A549 (cell line): ENCODE data around the gene DDX3X. TPM values are rescaled to one million over a fixed set of nuclear protein-coding genes. Genes with fewer than 3 reads are reported as not detected.
"Not testable (repeated sequence)": the region's sequence is repeated elsewhere in the genome, so short reads cannot be mapped to it uniquely, and the experiment has no call there.

Experiments used
- ATAC-seq, 2 experiments: fragments of 200-7000 bp in 1 of 2; fragments of >200 bp in 1 of 2; cut with Nextera tagmentation in 1 of 2; cut with Tn5 transposase in 1 of 2; 3 replicates each; pipeline versions ENCODE4 v1.8.0 to v1.9.1; 2018 to 2020; ENCODE audit warnings: mild to moderate bottlenecking in 1 of 2, moderate library complexity in 1 of 2
- CTCF ChIA-PET: fragments of 300-600 bp; sonication (Branson Sonifier 250); formaldehyde crosslinking; extraction: SDS; loops from one replicate; lab custom pipeline; 2021; ENCODE audit warnings: antibody characterized with exemption, inconsistent platforms; lab: Yijun Ruan, JAX
- POLR2A ChIA-PET: fragments of 350-600 bp; formaldehyde crosslinking; extraction: SDS; loops from one replicate; lab custom pipeline; 2021; ENCODE audit warnings: antibody characterized with exemption, inconsistent platforms; lab: Yijun Ruan, JAX
- DNase-seq, 2 experiments: peaks; one replicate each; pipeline versions ENCODE4 v3.0.0 to v3.0.0-alpha.2; 2011 to 2016; ENCODE audit warnings: low read depth in 1 of 2, low spot score in 1 of 2
- FAIRE-seq: peaks from 2 replicates; lab custom pipeline; 2011; peaks lifted over from hg19 to GRCh38; lab: Jason Lieb, UNC
- H3K27ac ChIP-seq, 2 experiments: fragments of >200 bp; sonication (Bioruptor Twin); formaldehyde crosslinking; 3 replicates each; pipeline ENCODE4 v1.5.1; 2016 to 2017
- H3K4me1 ChIP-seq: fragments of >200 bp; sonication (Bioruptor Twin); formaldehyde crosslinking; 3 replicates; pipeline ENCODE4 v1.6.1; 2016
- H3K4me2 ChIP-seq: fragments of >200 bp; sonication (Bioruptor Twin); formaldehyde crosslinking; 3 replicates; pipeline ENCODE4 v1.6.1; 2016
- H3K4me3 ChIP-seq: fragments of >200 bp; sonication (Bioruptor Twin); formaldehyde crosslinking; 3 replicates; pipeline ENCODE4 v1.5.1; 2016
- H3K9me3 ChIP-seq: fragments of >200 bp; sonication (Bioruptor Twin); formaldehyde crosslinking; 3 replicates; pipeline ENCODE4 v1.6.1; 2016
- CBX8 ChIP-seq: fragments of 200-600 bp; sonication (generic); IDR thresholded peaks from 2 replicates; pipeline ENCODE4 v1.6.1; 2016
- CEBPB ChIP-seq, 2 experiments: fragments of >200 bp in 1 of 2; sonication (Bioruptor Twin) in 1 of 2; formaldehyde crosslinking in 1 of 2; IDR thresholded peaks; 2 replicates each; pipeline ENCODE4 v1.6.1; 2012 to 2016
- CHD2 ChIP-seq: fragments of 150-350 bp; IDR thresholded peaks from 2 replicates; pipeline ENCODE4 v1.6.1; 2014; ENCODE audit warnings: low read length; ENCODE audit not compliant: partially characterized antibody
- EHF ChIP-seq: fragments of 250-450 bp; sonication (Bioruptor Pico); IDR thresholded peaks from 2 replicates; pipeline ENCODE4 v1.5.0; 2020; ENCODE audit warnings: mild to moderate bottlenecking
- ESRRA ChIP-seq: fragments of 150-350 bp; IDR thresholded peaks from 2 replicates; pipeline ENCODE4 v1.6.1; 2014; ENCODE audit warnings: mild to moderate bottlenecking, low read length, borderline replicate concordance
- FOSL2 ChIP-seq, 2 experiments: fragments of 450-650 bp in 1 of 2; fragments of >200 bp in 1 of 2; sonication (Bioruptor Twin) in 1 of 2; formaldehyde crosslinking; IDR thresholded peaks; 2 replicates each; pipeline versions ENCODE4 v1.5.0 to v1.6.1; 2016 to 2020; ENCODE audit warnings: mild to moderate bottlenecking in 1 of 2, moderate library complexity in 1 of 2
- GATA3 ChIP-seq: IDR thresholded peaks from 2 replicates; pipeline ENCODE4 v1.6.1; 2012; ENCODE audit warnings: borderline replicate concordance
- HEYL ChIP-seq: fragments of 250-450 bp; sonication (Bioruptor Pico); IDR thresholded peaks from 2 replicates; pipeline ENCODE4 v1.8.0; 2021; ENCODE audit warnings: mild to moderate bottlenecking, moderate library complexity
- HOXB13 ChIP-seq: fragments of 250-450 bp; sonication (Bioruptor Pico); IDR thresholded peaks from 2 replicates; pipeline ENCODE4 v1.5.0; 2020; ENCODE audit warnings: low read depth, mild to moderate bottlenecking, moderate library complexity
- JUN ChIP-seq, 2 experiments: fragments of >200 bp; sonication (Bioruptor Twin); formaldehyde crosslinking; IDR thresholded peaks; 2 replicates in 1 of 2; 3 replicates in 1 of 2; pipeline ENCODE4 v1.6.1; 2016 to 2017
- KDM5A ChIP-seq: fragments of 200-600 bp; sonication (generic); IDR thresholded peaks from 2 replicates; pipeline ENCODE4 v1.6.1; 2016; ENCODE audit warnings: antibody characterized with exemption, mild to moderate bottlenecking
- MAZ ChIP-seq: fragments of 150-350 bp; IDR thresholded peaks from 2 replicates; pipeline ENCODE4 v1.6.1; 2014; ENCODE audit warnings: antibody characterized with exemption, low read depth, low read length, borderline replicate concordance
- PHF8 ChIP-seq: fragments of 200-600 bp; sonication (generic); IDR thresholded peaks from 2 replicates; pipeline ENCODE4 v1.6.1; 2016; ENCODE audit warnings: low read depth, mild to moderate bottlenecking, antibody characterized with exemption, moderate library complexity, borderline replicate concordance
- POLR2A ChIP-seq: IDR thresholded peaks from 2 replicates; pipeline ENCODE4 v1.6.1; 2012; ENCODE audit warnings: mild to moderate bottlenecking, low read length
- POLR2AphosphoS2 ChIP-seq: conservative IDR thresholded peaks from 2 replicates; pipeline ENCODE4 v1.6.1; 2012; ENCODE audit warnings: low read length, improper control_type of control experiment, inconsistent platforms
- TFCP2L1 ChIP-seq: fragments of 250-450 bp; sonication (Bioruptor Pico); IDR thresholded peaks from 2 replicates; pipeline ENCODE4 v1.5.0; 2021; ENCODE audit warnings: mild to moderate bottlenecking
- ZFP36 ChIP-seq: fragments of 450-650 bp; IDR thresholded peaks from 2 replicates; pipeline ENCODE4 v1.6.1; 2014; ENCODE audit warnings: borderline replicate concordance; ENCODE audit not compliant: partially characterized antibody
- WGBS: methylation state at CpG from one replicate; pipeline ENCODE4 v1.1.6; 2017; ENCODE audit errors: missing lambda C conversion rate; 5-methylcytosine and 5-hydroxymethylcytosine counted together
- polyA minus RNA-seq: library from RNA; depleted of rRNA, polyadenylated mRNA; stranded (reverse); fragments of >200 nt; gene quantifications from 2 replicates; pipeline ENCODE4 v1.2.3, GENCODE V29; 2011; rRNA and poly(A)+ RNA removed
- polyA plus RNA-seq, 4 experiments: library from polyadenylated mRNA; depleted of rRNA in 3 of 4; stranded (reverse); fragments of >200 nt; fragmentation: RNase III in 1 of 4; extraction: RNeasy Plus Mini Kit Qiagen cat#74134 plus additional on column Dnase treatment in 1 of 4; gene quantifications; 2 replicates in 3 of 4; 3 replicates in 1 of 4; pipeline ENCODE4 v1.2.3, GENCODE V29; 2011 to 2017
- TF ChIP-seq, protein P1 (sequence below): IDR thresholded peaks from 2 replicates; pipeline ENCODE4 v1.6.1; 2012; ENCODE audit warnings: low read depth, borderline replicate concordance
- TF ChIP-seq, protein P2 (sequence below): fragments of 200-600 bp; sonication (generic); IDR thresholded peaks from 2 replicates; pipeline ENCODE4 v1.6.1; 2016; ENCODE audit warnings: antibody characterized with exemption, mild to moderate bottlenecking, moderate library complexity
- TF ChIP-seq, protein P3 (sequence below): IDR thresholded peaks from 2 replicates; pipeline ENCODE4 v1.6.1; 2012
- TF ChIP-seq, protein P4 (sequence below): fragments of 250-450 bp; sonication (Bioruptor Pico); IDR thresholded peaks from 2 replicates; pipeline ENCODE4 v1.5.0; 2021; ENCODE audit warnings: mild to moderate bottlenecking, moderate library complexity, borderline replicate concordance
- TF ChIP-seq, protein P5 (sequence below): fragments of >200 bp; sonication (Bioruptor Twin); formaldehyde crosslinking; IDR thresholded peaks from 3 replicates; pipeline ENCODE4 v1.6.1; 2016

Gene DDX3X
- polyA plus RNA-seq (2011; rRNA removed) (187 and 216 TPM in 2 replicates), polyA plus RNA-seq (2017; fragmentation: RNase III; extraction: RNeasy Plus Mini Kit Qiagen cat#74134 plus additional on column Dnase treatment) (341 to 390 TPM (median 371 TPM) in 3 replicates), polyA minus RNA-seq (205 and 251 TPM in 2 replicates)
- polyA plus RNA-seq (2012; cell fraction: cytosol; rRNA removed) = 32.5 and 46.8 TPM in 2 replicates
- 36.6 and 60.0 TPM in 2 replicates for polyA plus RNA-seq (2012; cell fraction: nucleus; rRNA removed)

DNA sequence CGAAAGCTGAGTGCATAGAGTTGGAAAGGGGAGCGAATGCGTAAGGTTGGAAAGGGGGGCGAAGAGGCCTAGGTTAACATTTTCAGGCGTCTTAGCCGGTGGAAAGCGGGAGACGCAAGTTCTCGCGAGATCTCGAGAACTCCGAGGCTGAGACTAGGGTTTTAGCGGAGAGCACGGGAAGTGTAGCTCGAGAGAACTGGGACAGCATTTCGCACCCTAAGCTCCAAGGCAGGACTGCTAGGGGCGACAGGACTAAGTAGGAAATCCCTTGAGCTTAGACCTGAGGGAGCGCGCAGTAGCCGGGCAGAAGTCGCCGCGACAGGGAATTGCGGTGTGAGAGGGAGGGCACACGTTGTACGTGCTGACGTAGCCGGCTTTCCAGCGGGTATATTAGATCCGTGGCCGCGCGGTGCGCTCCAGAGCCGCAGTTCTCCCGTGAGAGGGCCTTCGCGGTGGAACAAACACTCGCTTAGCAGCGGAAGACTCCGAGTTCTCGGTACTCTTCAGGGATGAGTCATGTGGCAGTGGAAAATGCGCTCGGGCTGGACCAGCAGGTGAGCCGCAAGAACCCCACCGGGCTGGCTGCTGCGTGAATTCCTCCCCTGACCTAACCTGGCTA is at the start of gene DDX3X:
Gene DDX3X (plus strand): TSS at position 419 of the 619 bp plus-strand sequence. CDS start 91 bp downstream, at position 510.
- TF ChIP-seq FOSL2 (IDR thresholded peaks at IDR 0.05) = no peak
- TF ChIP-seq FOSL2 (CRISPR knock-in tag; IDR thresholded peaks at IDR 0.05) = peak; percentile 83
- TF ChIP-seq, protein P1, sequence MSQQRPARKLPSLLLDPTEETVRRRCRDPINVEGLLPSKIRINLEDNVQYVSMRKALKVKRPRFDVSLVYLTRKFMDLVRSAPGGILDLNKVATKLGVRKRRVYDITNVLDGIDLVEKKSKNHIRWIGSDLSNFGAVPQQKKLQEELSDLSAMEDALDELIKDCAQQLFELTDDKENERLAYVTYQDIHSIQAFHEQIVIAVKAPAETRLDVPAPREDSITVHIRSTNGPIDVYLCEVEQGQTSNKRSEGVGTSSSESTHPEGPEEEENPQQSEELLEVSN = peak; percentile 85; the same call in 1 of the 2 replicates
- TF ChIP-seq POLR2AphosphoS2 = no peak
- no peak for TF ChIP-seq HOXB13
- no peak for TF ChIP-seq MAZ
- TF ChIP-seq CBX8 = no peak
- peak; percentile 99 for TF ChIP-seq POLR2A
- TF ChIP-seq, protein P2, sequence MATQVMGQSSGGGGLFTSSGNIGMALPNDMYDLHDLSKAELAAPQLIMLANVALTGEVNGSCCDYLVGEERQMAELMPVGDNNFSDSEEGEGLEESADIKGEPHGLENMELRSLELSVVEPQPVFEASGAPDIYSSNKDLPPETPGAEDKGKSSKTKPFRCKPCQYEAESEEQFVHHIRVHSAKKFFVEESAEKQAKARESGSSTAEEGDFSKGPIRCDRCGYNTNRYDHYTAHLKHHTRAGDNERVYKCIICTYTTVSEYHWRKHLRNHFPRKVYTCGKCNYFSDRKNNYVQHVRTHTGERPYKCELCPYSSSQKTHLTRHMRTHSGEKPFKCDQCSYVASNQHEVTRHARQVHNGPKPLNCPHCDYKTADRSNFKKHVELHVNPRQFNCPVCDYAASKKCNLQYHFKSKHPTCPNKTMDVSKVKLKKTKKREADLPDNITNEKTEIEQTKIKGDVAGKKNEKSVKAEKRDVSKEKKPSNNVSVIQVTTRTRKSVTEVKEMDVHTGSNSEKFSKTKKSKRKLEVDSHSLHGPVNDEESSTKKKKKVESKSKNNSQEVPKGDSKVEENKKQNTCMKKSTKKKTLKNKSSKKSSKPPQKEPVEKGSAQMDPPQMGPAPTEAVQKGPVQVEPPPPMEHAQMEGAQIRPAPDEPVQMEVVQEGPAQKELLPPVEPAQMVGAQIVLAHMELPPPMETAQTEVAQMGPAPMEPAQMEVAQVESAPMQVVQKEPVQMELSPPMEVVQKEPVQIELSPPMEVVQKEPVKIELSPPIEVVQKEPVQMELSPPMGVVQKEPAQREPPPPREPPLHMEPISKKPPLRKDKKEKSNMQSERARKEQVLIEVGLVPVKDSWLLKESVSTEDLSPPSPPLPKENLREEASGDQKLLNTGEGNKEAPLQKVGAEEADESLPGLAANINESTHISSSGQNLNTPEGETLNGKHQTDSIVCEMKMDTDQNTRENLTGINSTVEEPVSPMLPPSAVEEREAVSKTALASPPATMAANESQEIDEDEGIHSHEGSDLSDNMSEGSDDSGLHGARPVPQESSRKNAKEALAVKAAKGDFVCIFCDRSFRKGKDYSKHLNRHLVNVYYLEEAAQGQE = peak; percentile 62
- peak; percentile 63 to 90; a peak in 3 of 5 replicates for TF ChIP-seq JUN (IDR thresholded peaks at IDR 0.05)
- peak; percentile 10; the same call in 1 of the 2 replicates for TF ChIP-seq GATA3
- peak; percentile 85 for TF ChIP-seq TFCP2L1 (CRISPR knock-in tag)
- TF ChIP-seq, protein P3, sequence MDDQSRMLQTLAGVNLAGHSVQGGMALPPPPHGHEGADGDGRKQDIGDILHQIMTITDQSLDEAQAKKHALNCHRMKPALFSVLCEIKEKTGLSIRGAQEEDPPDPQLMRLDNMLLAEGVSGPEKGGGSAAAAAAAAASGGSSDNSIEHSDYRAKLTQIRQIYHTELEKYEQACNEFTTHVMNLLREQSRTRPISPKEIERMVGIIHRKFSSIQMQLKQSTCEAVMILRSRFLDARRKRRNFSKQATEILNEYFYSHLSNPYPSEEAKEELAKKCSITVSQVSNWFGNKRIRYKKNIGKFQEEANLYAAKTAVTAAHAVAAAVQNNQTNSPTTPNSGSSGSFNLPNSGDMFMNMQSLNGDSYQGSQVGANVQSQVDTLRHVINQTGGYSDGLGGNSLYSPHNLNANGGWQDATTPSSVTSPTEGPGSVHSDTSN = peak; percentile 54; the same call in 1 of the 2 replicates
- TF ChIP-seq, protein P4, sequence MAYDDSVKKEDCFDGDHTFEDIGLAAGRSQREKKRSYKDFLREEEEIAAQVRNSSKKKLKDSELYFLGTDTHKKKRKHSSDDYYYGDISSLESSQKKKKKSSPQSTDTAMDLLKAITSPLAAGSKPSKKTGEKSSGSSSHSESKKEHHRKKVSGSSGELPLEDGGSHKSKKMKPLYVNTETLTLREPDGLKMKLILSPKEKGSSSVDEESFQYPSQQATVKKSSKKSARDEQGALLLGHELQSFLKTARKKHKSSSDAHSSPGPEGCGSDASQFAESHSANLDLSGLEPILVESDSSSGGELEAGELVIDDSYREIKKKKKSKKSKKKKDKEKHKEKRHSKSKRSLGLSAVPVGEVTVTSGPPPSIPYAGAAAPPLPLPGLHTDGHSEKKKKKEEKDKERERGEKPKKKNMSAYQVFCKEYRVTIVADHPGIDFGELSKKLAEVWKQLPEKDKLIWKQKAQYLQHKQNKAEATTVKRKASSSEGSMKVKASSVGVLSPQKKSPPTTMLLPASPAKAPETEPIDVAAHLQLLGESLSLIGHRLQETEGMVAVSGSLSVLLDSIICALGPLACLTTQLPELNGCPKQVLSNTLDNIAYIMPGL (CRISPR knock-in tag) = no peak
- peak; percentile 83; the same call in 1 of the 2 replicates for TF ChIP-seq PHF8
- peak; percentile 89 for TF ChIP-seq CHD2
- TF ChIP-seq, protein P5, sequence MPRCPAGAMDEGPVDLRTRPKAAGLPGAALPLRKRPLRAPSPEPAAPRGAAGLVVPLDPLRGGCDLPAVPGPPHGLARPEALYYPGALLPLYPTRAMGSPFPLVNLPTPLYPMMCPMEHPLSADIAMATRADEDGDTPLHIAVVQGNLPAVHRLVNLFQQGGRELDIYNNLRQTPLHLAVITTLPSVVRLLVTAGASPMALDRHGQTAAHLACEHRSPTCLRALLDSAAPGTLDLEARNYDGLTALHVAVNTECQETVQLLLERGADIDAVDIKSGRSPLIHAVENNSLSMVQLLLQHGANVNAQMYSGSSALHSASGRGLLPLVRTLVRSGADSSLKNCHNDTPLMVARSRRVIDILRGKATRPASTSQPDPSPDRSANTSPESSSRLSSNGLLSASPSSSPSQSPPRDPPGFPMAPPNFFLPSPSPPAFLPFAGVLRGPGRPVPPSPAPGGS = peak; percentile 94; the same call in 2 of the 3 replicates
- no peak for TF ChIP-seq ESRRA
- TF ChIP-seq CEBPB (IDR thresholded peaks at IDR 0.05) = no peak
- TF ChIP-seq ZFP36 = no peak
- TF ChIP-seq HEYL = 0 out of 2 replicates have a peak, but pooled peaks have one; percentile 7
- TF ChIP-seq EHF (CRISPR knock-in tag) = no peak
- no peak for TF ChIP-seq KDM5A
- Histone ChIP-seq H3K4me3 (peak within 1 kb of the TSS; percentile 95), H3K4me2 (peak within 1 kb of the TSS; percentile 96), H3K27ac (peak within 1 kb of the TSS; percentile 97 to 100), H3K9me3 (no peaks in the 10 kb centered on the region), H3K4me1 (peaks cover 22% of the 10 kb centered on the region)
- WGBS = 0% methylated on average over 18 of the region's 47 CpGs
- DNase-seq = peak; percentile 64 to 94
- ATAC-seq = peak; percentile 66 to 70
- ChIA-PET CTCF (interaction anchor here (0.7 kb wide), 1 partner anchor 104 kb away, joined by 3 read pairs; no protein-coding TSS in a partner anchor), POLR2A (interaction anchor here (0.7 to 1.4 kb wide), 10 partner anchors 17 to 306 kb away, joined by 3 to 19 read pairs (median 5); no protein-coding TSS in a partner anchor)
- no peak for FAIRE-seq

DNA sequence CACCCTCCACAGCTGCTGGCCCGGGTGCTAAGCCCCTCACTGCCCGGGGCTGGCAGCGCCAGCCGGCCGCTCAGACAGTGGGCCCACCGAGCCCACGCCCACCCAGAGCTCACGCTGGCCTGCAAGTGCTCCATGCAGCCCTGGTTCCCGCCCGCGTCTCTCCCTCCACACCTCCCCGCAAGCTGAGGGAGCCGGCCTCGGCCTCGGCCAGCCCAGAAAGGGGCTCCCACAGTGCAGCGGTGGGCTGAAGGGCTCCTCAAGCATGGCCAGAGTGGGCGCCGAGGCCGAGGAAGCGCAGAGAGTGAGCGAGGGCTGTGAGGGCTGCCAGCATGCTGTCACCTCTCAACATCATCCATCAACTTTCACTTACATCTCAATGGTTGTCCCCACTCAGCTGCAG is 48.0 kb upstream of the DDX3X start:
- H3K4me1 ChIP-seq, H3K9me3 ChIP-seq, ATAC-seq, DNase-seq, H3K4me3 ChIP-seq, H3K27ac ChIP-seq, FAIRE-seq, H3K4me2 ChIP-seq, POLR2A ChIA-PET: not testable (repeated sequence)
- 100% methylated on average over 1 of the region's 21 CpGs for WGBS
- CTCF ChIA-PET = interaction anchor here (1.7 kb wide), 1 partner anchor 44 kb away, joined by 8 read pairs; no protein-coding TSS in a partner anchor
